Right lobe of liver (tissue), 4 donors: ENCODE data around the gene ADISSP.

Experiments
- CTCF ChIP-seq, 4 donors: fragments of 200-600 bp in 3 of 4; fragments of 450-650 bp in 1 of 4; IDR thresholded peaks; one replicate each; pipeline versions ENCODE4 v1.5.1 to v1.8.0; 2016 to 2022; ENCODE audit warnings: antibody characterized with exemption in 4 of 4, mild to moderate bottlenecking in 2 of 4
- POLR2A ChIP-seq: fragments of 450-650 bp; IDR thresholded peaks from one replicate; pipeline ENCODE4 v1.6.1; 2017; ENCODE audit warnings: antibody characterized with exemption, mild to moderate bottlenecking
- donor health status: DM: no; HTN: no; CAD: no.
- donor health status: DM: no; HTN: no; CAD: no.
- donor health status: DM: no; HTN: yes; CAD: no.

- TF ChIP-seq CTCF (IDR thresholded peaks at IDR 0.05) (no peak), POLR2A (no peak)
Measured at GRCh38 chr20:3719046-3719445, 48.5 kb downstream of the ADISSP start.
